Ishikawa (cell line): ENCODE data around the gene IL36G.

Source experiments
- EP300 ChIP-seq: IDR thresholded peaks from 2 replicates; pipeline ENCODE4 v1.6.1; 2012; ENCODE audit warnings: borderline replicate concordance
- NFIC ChIP-seq: IDR thresholded peaks from 2 replicates; pipeline ENCODE4 v1.6.1; 2012
- RAD21 ChIP-seq: IDR thresholded peaks from 2 replicates; pipeline ENCODE4 v1.6.1; 2012; ENCODE audit warnings: low read depth
- TAF1 ChIP-seq: IDR thresholded peaks from 2 replicates; pipeline ENCODE4 v1.6.1; 2012; ENCODE audit warnings: low read depth, mild to moderate bottlenecking
- TEAD4 ChIP-seq: IDR thresholded peaks from 2 replicates; pipeline ENCODE4 v1.6.1; 2012
- YY1 ChIP-seq: IDR thresholded peaks from 2 replicates; pipeline ENCODE4 v1.6.1; 2012; ENCODE audit warnings: low read depth
- TF ChIP-seq, protein P1 (sequence below): IDR thresholded peaks from 2 replicates; pipeline ENCODE4 v1.6.1; 2012
- TF ChIP-seq, protein P2 (sequence below): IDR thresholded peaks from 2 replicates; pipeline ENCODE4 v1.6.1; 2012
- TF ChIP-seq, protein P3 (sequence below): IDR thresholded peaks from 2 replicates; pipeline ENCODE4 v1.6.1; 2012; ENCODE audit warnings: low read depth, mild to moderate bottlenecking

DNA sequence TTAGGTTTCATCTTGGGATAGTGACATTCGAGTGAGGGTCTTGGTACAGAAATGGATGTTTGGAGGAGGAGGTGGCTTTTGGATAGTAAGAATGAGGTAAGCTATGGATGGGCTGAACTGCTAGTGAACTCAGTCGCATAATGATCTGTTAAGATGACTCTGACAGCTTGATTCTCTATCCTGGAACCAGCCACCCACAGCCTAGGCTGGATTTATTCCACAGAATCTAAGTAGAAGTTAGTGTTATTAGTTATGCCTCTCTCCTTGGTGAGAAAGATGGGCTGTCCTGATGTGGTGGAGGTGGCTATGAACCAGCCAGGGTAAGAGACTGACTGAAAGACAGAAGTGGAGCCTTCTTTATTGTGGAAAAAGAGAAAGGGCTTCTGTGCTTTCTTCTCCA, 49.9 kb downstream of the IL36G start:
- TF ChIP-seq RAD21 (no peak), YY1 (no peak), EP300 (no peak), TEAD4 (no peak), NFIC (no peak), TAF1 (no peak)
- TF ChIP-seq, protein P1, sequence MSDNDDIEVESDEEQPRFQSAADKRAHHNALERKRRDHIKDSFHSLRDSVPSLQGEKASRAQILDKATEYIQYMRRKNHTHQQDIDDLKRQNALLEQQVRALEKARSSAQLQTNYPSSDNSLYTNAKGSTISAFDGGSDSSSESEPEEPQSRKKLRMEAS, result no peak
- TF ChIP-seq, protein P2, sequence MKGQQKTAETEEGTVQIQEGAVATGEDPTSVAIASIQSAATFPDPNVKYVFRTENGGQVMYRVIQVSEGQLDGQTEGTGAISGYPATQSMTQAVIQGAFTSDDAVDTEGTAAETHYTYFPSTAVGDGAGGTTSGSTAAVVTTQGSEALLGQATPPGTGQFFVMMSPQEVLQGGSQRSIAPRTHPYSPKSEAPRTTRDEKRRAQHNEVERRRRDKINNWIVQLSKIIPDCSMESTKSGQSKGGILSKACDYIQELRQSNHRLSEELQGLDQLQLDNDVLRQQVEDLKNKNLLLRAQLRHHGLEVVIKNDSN, result no peak
- TF ChIP-seq, protein P3, sequence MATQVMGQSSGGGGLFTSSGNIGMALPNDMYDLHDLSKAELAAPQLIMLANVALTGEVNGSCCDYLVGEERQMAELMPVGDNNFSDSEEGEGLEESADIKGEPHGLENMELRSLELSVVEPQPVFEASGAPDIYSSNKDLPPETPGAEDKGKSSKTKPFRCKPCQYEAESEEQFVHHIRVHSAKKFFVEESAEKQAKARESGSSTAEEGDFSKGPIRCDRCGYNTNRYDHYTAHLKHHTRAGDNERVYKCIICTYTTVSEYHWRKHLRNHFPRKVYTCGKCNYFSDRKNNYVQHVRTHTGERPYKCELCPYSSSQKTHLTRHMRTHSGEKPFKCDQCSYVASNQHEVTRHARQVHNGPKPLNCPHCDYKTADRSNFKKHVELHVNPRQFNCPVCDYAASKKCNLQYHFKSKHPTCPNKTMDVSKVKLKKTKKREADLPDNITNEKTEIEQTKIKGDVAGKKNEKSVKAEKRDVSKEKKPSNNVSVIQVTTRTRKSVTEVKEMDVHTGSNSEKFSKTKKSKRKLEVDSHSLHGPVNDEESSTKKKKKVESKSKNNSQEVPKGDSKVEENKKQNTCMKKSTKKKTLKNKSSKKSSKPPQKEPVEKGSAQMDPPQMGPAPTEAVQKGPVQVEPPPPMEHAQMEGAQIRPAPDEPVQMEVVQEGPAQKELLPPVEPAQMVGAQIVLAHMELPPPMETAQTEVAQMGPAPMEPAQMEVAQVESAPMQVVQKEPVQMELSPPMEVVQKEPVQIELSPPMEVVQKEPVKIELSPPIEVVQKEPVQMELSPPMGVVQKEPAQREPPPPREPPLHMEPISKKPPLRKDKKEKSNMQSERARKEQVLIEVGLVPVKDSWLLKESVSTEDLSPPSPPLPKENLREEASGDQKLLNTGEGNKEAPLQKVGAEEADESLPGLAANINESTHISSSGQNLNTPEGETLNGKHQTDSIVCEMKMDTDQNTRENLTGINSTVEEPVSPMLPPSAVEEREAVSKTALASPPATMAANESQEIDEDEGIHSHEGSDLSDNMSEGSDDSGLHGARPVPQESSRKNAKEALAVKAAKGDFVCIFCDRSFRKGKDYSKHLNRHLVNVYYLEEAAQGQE, result no peak
